ENCODE measurements around the gene GYS1. TPM values are rescaled to one million over a fixed set of nuclear protein-coding genes. Genes with fewer than 3 reads are reported as not detected.
"Not testable (repeated sequence)": the region's sequence is repeated elsewhere in the genome, so short reads cannot be mapped to it uniquely, and the experiment has no call there.

The GYS1 gene
- total and polyA plus RNA-seq, 2 of the 8 experiments (the other 6 are each of a cell fraction or from before 2014, with no cell fraction given) = 30.0 to 38.7 TPM

DNA sequence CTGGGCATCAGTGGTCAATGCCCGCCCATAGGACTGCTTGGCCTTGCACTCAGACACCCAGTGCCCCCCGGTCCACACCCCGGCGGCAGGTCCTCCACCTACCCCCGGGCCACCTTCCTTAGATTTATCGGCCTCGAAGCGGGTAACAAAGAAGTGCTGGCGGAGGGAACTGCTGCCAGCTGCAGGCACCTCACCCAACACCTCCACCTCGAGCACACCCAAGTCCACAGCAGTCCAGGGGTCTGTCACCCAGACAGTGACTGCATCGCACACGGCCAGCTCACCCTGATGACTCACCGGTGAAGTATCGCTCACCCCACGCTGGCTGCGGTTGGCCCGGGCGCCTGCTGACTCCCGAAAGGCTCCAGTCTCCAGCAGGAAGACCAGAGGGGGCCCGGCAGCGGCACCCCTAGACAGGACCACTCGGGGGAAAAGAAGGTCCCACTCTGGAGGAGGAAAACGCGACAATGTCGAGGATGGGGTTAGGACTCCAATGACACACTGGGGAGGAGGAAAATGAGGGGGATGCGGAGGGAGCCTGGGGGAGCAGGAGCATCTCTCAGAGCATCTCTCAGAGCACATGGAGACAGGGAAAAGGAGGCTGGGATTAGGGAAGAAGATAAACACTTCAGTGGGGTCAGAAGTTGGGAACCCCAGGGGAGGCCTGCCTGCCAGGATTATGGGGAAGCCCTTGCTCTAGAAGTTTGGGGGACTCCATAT lies 45.6 kb upstream of the GYS1 start:
- H3K4ac ChIP-seq (replicated peaks; ENCODE audit: insufficient read length, low read depth, low read length); DNase-seq (ENCODE audit: low read depth in 1 of 2, low spot score in 2 of 2); H3K36me3 ChIP-seq (ENCODE audit: control insufficient read depth in 2 of 4, insufficient read depth in 4 of 4, low read length in 3 of 4); H3K14ac ChIP-seq (ENCODE audit: insufficient read length); H3K56ac ChIP-seq (replicated peaks; ENCODE audit: insufficient read length, low read depth, low read length); H2BK12ac ChIP-seq (ENCODE audit: low read depth, low read length); H3K27me3 ChIP-seq (replicated peaks in 1 of 4; ENCODE audit: control insufficient read depth in 3 of 4, extremely low read depth in 1 of 4, insufficient read depth in 3 of 4, low read length in 3 of 4); H3K79me2 ChIP-seq (ENCODE audit: control insufficient read depth in 1 of 2, insufficient read depth in 2 of 2, low read length in 2 of 2); H2BK20ac ChIP-seq (ENCODE audit: low read length); H3K4me1 ChIP-seq (replicated peaks in 1 of 4; ENCODE audit: control insufficient read depth in 3 of 4, insufficient read depth in 4 of 4, low read length in 3 of 4); H3K4me3 ChIP-seq (ENCODE audit: extremely low read depth in 1 of 4, insufficient read depth in 2 of 4, low read depth in 3 of 4, low read length in 4 of 4); H2AK5ac ChIP-seq (ENCODE audit: low read depth, low read length); H3K23me2 ChIP-seq (ENCODE audit: low read depth, low read length); H4K91ac ChIP-seq (replicated peaks; ENCODE audit: insufficient read length, low read length); H2AFZ ChIP-seq (ENCODE audit: low read length); H3K18ac ChIP-seq (ENCODE audit: extremely low read depth, low read length); FAIRE-seq; H2BK15ac ChIP-seq (ENCODE audit: low read length); H3K79me1 ChIP-seq (ENCODE audit: low read depth, low read length); POLR2A ChIA-PET (ENCODE audit: partially characterized antibody); H3K9me3 ChIP-seq (ENCODE audit: insufficient read depth in 2 of 2, low read depth in 1 of 2, low read length in 1 of 2); H4K5ac ChIP-seq (ENCODE audit: insufficient read length, low read depth, low read length); H3K23ac ChIP-seq (ENCODE audit: insufficient read length); H3K9ac ChIP-seq (replicated peaks in 1 of 4; ENCODE audit: extremely low read depth in 1 of 4, low read depth in 3 of 4, low read length in 3 of 4); H2BK5ac ChIP-seq (ENCODE audit: low read depth, low read length); H3K27ac ChIP-seq (ENCODE audit: low read depth, low read length); H3K4me2 ChIP-seq (ENCODE audit: insufficient read depth in 1 of 2, low read depth in 2 of 2, low read length in 2 of 2); H2BK120ac ChIP-seq (replicated peaks; ENCODE audit: low read depth, low read length); H4K20me1 ChIP-seq (replicated peaks in 1 of 2; ENCODE audit: control insufficient read depth in 1 of 2, insufficient read depth in 2 of 2, low read length in 2 of 2): not testable (repeated sequence)
- H4K8ac ChIP-seq (ENCODE audit: extremely low read depth, insufficient read depth, low read length) = 0 out of 2 replicates have a peak overlapping the region, but pooled peaks have one; percentile 68
- 88% methylated on average over 20 of the region's 26 CpGs; no CpG with 5 or more reads in 1 of the 2 experiments for WGBS, 2 experiments (ENCODE audit: extremely low coverage in 1 of 2, insufficient coverage in 1 of 2, insufficient read length in 1 of 2, insufficient replicate concordance in 2 of 2, low coverage in 1 of 2, low lambda C conversion rate in 2 of 2, missing lambda C conversion rate in 1 of 2)
- CTCF ChIA-PET (ENCODE audit: partially characterized antibody) = interaction anchor here (0.7 kb wide), 1 partner anchor 237 kb away, joined by 5 read pairs; no protein-coding TSS in a partner anchor

DNA sequence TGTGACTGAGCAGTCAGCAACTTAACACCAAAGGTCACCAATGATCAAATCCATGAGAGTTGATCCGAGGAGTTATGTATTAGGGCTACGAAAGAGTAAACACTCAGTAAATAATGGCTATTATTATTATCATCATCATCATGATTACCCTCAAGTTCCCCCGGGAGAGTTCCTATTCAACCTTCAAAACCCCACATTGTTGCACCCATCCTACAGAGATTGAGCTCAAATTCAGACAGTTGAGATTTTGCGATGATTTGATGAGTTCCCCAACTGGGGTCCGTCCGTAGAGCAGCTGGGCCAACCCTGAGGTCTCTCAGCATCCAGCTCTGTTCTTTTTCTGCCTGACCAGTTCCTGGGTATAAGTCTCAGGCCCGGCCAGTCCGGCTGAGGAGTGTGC lies 45.0 kb upstream of the GYS1 start:
- H3K23me2 ChIP-seq (ENCODE audit: low read depth, low read length); H3K79me2 ChIP-seq (ENCODE audit: control insufficient read depth in 1 of 2, insufficient read depth in 2 of 2, low read length in 2 of 2); DNase-seq (ENCODE audit: low read depth in 1 of 2, low spot score in 2 of 2); H2BK12ac ChIP-seq (ENCODE audit: low read depth, low read length); H3K36me3 ChIP-seq (ENCODE audit: control insufficient read depth in 2 of 4, insufficient read depth in 4 of 4, low read length in 3 of 4); H4K8ac ChIP-seq (ENCODE audit: extremely low read depth, insufficient read depth, low read length); H2BK15ac ChIP-seq (ENCODE audit: low read length); H3K27ac ChIP-seq (ENCODE audit: low read depth, low read length); H2AFZ ChIP-seq (ENCODE audit: low read length); H3K4ac ChIP-seq (replicated peaks; ENCODE audit: insufficient read length, low read depth, low read length); H3K4me1 ChIP-seq (replicated peaks in 1 of 4; ENCODE audit: control insufficient read depth in 3 of 4, insufficient read depth in 4 of 4, low read length in 3 of 4); H3K14ac ChIP-seq (ENCODE audit: insufficient read length); H4K20me1 ChIP-seq (replicated peaks in 1 of 2; ENCODE audit: control insufficient read depth in 1 of 2, insufficient read depth in 2 of 2, low read length in 2 of 2); H2BK5ac ChIP-seq (ENCODE audit: low read depth, low read length); H4K5ac ChIP-seq (ENCODE audit: insufficient read length, low read depth, low read length); H4K91ac ChIP-seq (replicated peaks; ENCODE audit: insufficient read length, low read length); H3K9ac ChIP-seq (replicated peaks in 1 of 4; ENCODE audit: extremely low read depth in 1 of 4, low read depth in 3 of 4, low read length in 3 of 4); H2BK120ac ChIP-seq (replicated peaks; ENCODE audit: low read depth, low read length); H3K56ac ChIP-seq (replicated peaks; ENCODE audit: insufficient read length, low read depth, low read length); H3K4me2 ChIP-seq (ENCODE audit: insufficient read depth in 1 of 2, low read depth in 2 of 2, low read length in 2 of 2); H3K18ac ChIP-seq (ENCODE audit: extremely low read depth, low read length); POLR2A ChIA-PET (ENCODE audit: partially characterized antibody); H3K23ac ChIP-seq (ENCODE audit: insufficient read length); H3K79me1 ChIP-seq (ENCODE audit: low read depth, low read length); H3K9me3 ChIP-seq (ENCODE audit: insufficient read depth in 2 of 2, low read depth in 1 of 2, low read length in 1 of 2); H3K27me3 ChIP-seq (replicated peaks in 1 of 4; ENCODE audit: control insufficient read depth in 3 of 4, extremely low read depth in 1 of 4, insufficient read depth in 3 of 4, low read length in 3 of 4); H3K4me3 ChIP-seq (ENCODE audit: extremely low read depth in 1 of 4, insufficient read depth in 2 of 4, low read depth in 3 of 4, low read length in 4 of 4); H2BK20ac ChIP-seq (ENCODE audit: low read length); H2AK5ac ChIP-seq (ENCODE audit: low read depth, low read length); FAIRE-seq: not testable (repeated sequence)
- CTCF ChIA-PET (ENCODE audit: partially characterized antibody) = interaction anchor here (0.7 kb wide), 1 partner anchor 237 kb away, joined by 5 read pairs; no protein-coding TSS in a partner anchor
- 91% methylated on average over 6 of the region's 8 CpGs; no CpG with 5 or more reads in 1 of the 2 experiments for WGBS, 2 experiments (ENCODE audit: extremely low coverage in 1 of 2, insufficient coverage in 1 of 2, insufficient read length in 1 of 2, insufficient replicate concordance in 2 of 2, low coverage in 1 of 2, low lambda C conversion rate in 2 of 2, missing lambda C conversion rate in 1 of 2)

Measured in H1 (cell line).